GM19467 (cell line): ENCODE measurements around the gene CTSD.

Experiments
- ATAC-seq: cut with Tn5 transposase; IDR thresholded peaks from one replicate; pipeline ENCODE4 v1.9.1; 2021; ENCODE audit warnings: mild to moderate bottlenecking, moderate library complexity; ENCODE audit not compliant: unreplicated experiment

Gene CTSD

GRCh38 chr11:1756791-1757771 is 6.6 kb downstream of the CTSD start:
- no peak for ATAC-seq

- no peak for ATAC-seq
These were observed 7.8 kb downstream of the CTSD start for GRCh38 chr11:1755692-1756561.

GRCh38 chr11:1755344-1755691 is 8.4 kb downstream of the CTSD start:
- ATAC-seq, result no peak

- ATAC-seq, result no peak
These were observed 9.2 kb downstream of the CTSD start for GRCh38 chr11:1754376-1755150.

- no peak for ATAC-seq
These were observed 9.8 kb downstream of the CTSD start for GRCh38 chr11:1753929-1754305.

GRCh38 chr11:1753229-1753928 is 10.3 kb downstream of the CTSD start:
- no peak for ATAC-seq

GRCh38 chr11:1752907-1753228 is 10.9 kb downstream of the CTSD start:
- no peak for ATAC-seq

- ATAC-seq, result no peak
These were observed 11.5 kb downstream of the CTSD start for GRCh38 chr11:1751999-1752906.

- ATAC-seq, result no peak
These were observed 12.2 kb downstream of the CTSD start for GRCh38 chr11:1751531-1751921.

- ATAC-seq, result no peak
These were observed 12.7 kb downstream of the CTSD start for GRCh38 chr11:1750840-1751530.

- no peak for ATAC-seq
These were observed 13.3 kb downstream of the CTSD start, which contains the start of gene IFITM10 for GRCh38 chr11:1750481-1750839. IFITM10 (minus strand) TSS chr11:1750595; CDS start chr11:1750442, 153 bp downstream.

GRCh38 chr11:1749395-1750351 is 14.1 kb downstream of the CTSD start:
- ATAC-seq, result no peak

GRCh38 chr11:1748636-1749394 is 14.9 kb downstream of the CTSD start:
- no peak for ATAC-seq

- no peak for ATAC-seq
These were observed 15.7 kb downstream of the CTSD start for GRCh38 chr11:1747753-1748635.

- no peak for ATAC-seq
These were observed 16.6 kb downstream of the CTSD start for GRCh38 chr11:1746956-1747752.
